Adrenal gland (tissue), 12 donors: Measurements from ENCODE around the gene ERBB4. TPM values are rescaled to one million over a fixed set of nuclear protein-coding genes. Genes with fewer than 3 reads are reported as not detected.

ENCODE experiments used
- DNase-seq, 7 donors: peaks; one replicate each; pipeline ENCODE4 v3.0.0-alpha.2; 2019 to 2020
- H3K27ac ChIP-seq, 5 donors: fragments of 200-600 bp; sonication (generic) in 4 of 5; 1 replicate in 3 of 5; 2 replicates in 2 of 5; pipeline versions ENCODE4 v1.5.1 to v1.8.0; 2016 to 2020; ENCODE audit warnings: mild to moderate bottlenecking in 1 of 5
- H3K27me3 ChIP-seq: fragments of 200-600 bp; 2 replicates; pipeline ENCODE4 v1.8.0; 2021
- H3K36me3 ChIP-seq, 2 donors: fragments of 200-600 bp; replicated peaks in 1 of 2; 1 replicate in 1 of 2; 2 replicates in 1 of 2; pipeline versions ENCODE4 v1.5.1 to v1.8.0; 2018 to 2022
- H3K4me1 ChIP-seq, 2 donors: fragments of 200-600 bp; replicated peaks in 1 of 2; 1 replicate in 1 of 2; 2 replicates in 1 of 2; pipeline versions ENCODE4 v1.5.1 to v1.8.0; 2018 to 2021
- H3K4me3 ChIP-seq, 4 donors: fragments of 200-600 bp; sonication (generic) in 3 of 4; one replicate each; pipeline ENCODE4 v1.5.1; 2016 to 2018
- H3K9me3 ChIP-seq, 3 donors: fragments of 200-600 bp; sonication (generic) in 1 of 3; replicated peaks in 1 of 3; 1 replicate in 2 of 3; 2 replicates in 1 of 3; pipeline versions ENCODE4 v1.5.1 to v1.8.0; 2016 to 2021
- POLR2A ChIP-seq, 2 donors: fragments of 450-650 bp; IDR thresholded peaks; one replicate each; pipeline ENCODE4 v1.6.1; 2017; ENCODE audit warnings: antibody characterized with exemption in 2 of 2, mild to moderate bottlenecking in 2 of 2, moderate library complexity in 1 of 2
- WGBS, 4 donors: extraction: QIAGEN DNeasy Blood & Tissue Kit in 2 of 4; methylation state at CpG; one replicate each; pipeline versions ENCODE4 v1.1.5 to v1.1.7; 2013 to 2017; 5-methylcytosine and 5-hydroxymethylcytosine counted together
- intact Hi-C, 2 donors: fragments of 100-400 bp; cut with DNase I; formaldehyde crosslinking; loops; one replicate each; pipeline versions ENCODE4 v1.14.1 to v1.15.0; 2022 to 2023
- polyA plus RNA-seq, 3 donors: library from polyadenylated mRNA; stranded (reverse); fragments of 200-250 nt in 2 of 3; fragments of 350-450 nt in 1 of 3; fragmentation: Illumina TruSeq in 1 of 3; extraction: RNeasy Lipid Tissue Mini Kit (QIAGEN cat#74804) in 1 of 3; gene quantifications; one replicate each; pipeline ENCODE4 v1.2.3, GENCODE V29; 2013 to 2014
- total RNA-seq, 9 donors: library from RNA; depleted of rRNA in 4 of 9; stranded (reverse); fragments of >200 nt in 4 of 9; fragments of 120-200 nt in 1 of 9; fragmentation: NEBNext Ultra II Directional in 1 of 9; extraction: Animal tissue kit (Norgen Biotek cat#: 25700) in 1 of 9; gene quantifications; one replicate each; pipeline versions ENCODE4 v1.1.0 to v1.2.4, GENCODE V29; 2013 to 2023
- TF ChIP-seq, protein P1 (sequence below), 6 experiments: fragments of 450-650 bp in 4 of 6; fragments of 200-600 bp in 2 of 6; sonication (generic) in 1 of 6; IDR thresholded peaks; 1 replicate in 5 of 6; 2 replicates in 1 of 6; pipeline versions ENCODE4 v1.5.1 to v1.8.0; 2016 to 2021; ENCODE audit warnings: antibody characterized with exemption in 6 of 6, mild to moderate bottlenecking in 2 of 6, moderate library complexity in 1 of 6
- donor health status: healthy with polysubstance abuse.
- donor health status: Bipolar disorder and iron deficiency.
- donor health status: DM: yes; HTN: yes; CAD: no.
- donor health status: DM: no; HTN: no; CAD: no.
- donor health status: DM: no; HTN: no; CAD: no.
- donor health status: DM: yes; HTN: yes; CAD: no.

Gene ERBB4
- total and polyA plus RNA-seq, 12 donors, result 0.06 to 2.9 (median 0.49) TPM

DNA sequence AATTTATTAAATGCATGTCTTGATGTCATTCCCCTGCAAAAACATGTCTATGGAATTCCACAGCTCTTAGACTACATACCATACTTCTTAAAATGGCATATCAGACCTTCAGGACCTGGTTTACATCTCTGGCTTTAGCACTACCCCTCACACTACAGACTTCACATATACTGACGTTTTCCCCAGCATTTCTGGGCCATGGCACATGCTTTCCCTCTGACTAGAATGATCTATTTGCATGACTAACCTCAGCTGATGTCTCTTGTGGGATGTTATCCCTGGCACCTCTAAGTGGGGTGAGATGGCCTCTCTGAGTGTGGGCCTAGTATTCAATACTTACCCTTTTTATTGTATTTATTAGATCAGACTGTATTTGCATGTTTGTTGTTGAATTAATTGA lies 381.6 kb downstream of the ERBB4 start:
- Histone ChIP-seq H3K9me3 (peaks cover 0 to 4% (median 0%) of the 10 kb centered on the region in 3 donors), H3K27ac (no peak overlapping the region), H3K27me3 (peaks cover 6% of the 10 kb centered on the region), H3K4me3 (no peak overlapping the region), H3K4me1 (no peaks in the 10 kb centered on the region), H3K36me3 (no peaks in the 10 kb centered on the region)
- TF ChIP-seq, protein P1, sequence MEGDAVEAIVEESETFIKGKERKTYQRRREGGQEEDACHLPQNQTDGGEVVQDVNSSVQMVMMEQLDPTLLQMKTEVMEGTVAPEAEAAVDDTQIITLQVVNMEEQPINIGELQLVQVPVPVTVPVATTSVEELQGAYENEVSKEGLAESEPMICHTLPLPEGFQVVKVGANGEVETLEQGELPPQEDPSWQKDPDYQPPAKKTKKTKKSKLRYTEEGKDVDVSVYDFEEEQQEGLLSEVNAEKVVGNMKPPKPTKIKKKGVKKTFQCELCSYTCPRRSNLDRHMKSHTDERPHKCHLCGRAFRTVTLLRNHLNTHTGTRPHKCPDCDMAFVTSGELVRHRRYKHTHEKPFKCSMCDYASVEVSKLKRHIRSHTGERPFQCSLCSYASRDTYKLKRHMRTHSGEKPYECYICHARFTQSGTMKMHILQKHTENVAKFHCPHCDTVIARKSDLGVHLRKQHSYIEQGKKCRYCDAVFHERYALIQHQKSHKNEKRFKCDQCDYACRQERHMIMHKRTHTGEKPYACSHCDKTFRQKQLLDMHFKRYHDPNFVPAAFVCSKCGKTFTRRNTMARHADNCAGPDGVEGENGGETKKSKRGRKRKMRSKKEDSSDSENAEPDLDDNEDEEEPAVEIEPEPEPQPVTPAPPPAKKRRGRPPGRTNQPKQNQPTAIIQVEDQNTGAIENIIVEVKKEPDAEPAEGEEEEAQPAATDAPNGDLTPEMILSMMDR (IDR thresholded peaks at IDR 0.05), result no peak
- TF ChIP-seq POLR2A (IDR thresholded peaks at IDR 0.05), result no peak
- no peak for DNase-seq
- 16 to 43% (median 25%) methylated on average over 1 of the region's 1 CpG for WGBS, 4 donors
- intact Hi-C loops, result no loop called here

DNA sequence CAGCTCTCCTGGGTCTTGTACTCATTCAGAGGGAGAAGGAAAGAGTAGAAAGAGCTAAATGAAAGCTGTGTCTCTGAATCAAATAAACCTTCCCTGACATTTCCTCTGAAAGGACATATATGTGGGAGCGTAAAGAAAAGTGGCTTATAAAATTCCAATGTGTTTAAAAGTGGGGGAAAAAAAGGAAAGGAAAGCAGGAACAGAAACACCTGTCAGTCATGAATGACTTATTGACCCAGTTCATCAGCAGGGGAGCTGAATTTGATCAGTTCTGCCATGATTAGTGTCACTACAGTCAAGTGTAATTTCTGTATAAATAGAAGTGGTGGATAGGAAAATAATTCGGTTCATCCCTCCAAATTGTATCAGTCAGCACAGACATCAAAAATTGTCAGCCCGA lies 382.5 kb downstream of the ERBB4 start:
- no peak for DNase-seq
- H3K36me3 ChIP-seq, result no peaks in the 10 kb centered on the region
- no peaks in the 10 kb centered on the region for H3K9me3 ChIP-seq
- TF ChIP-seq, protein P1 (IDR thresholded peaks at IDR 0.05), result no peak
- TF ChIP-seq POLR2A (IDR thresholded peaks at IDR 0.05), result no peak
- H3K27ac ChIP-seq, result no peak overlapping the region
- intact Hi-C loops, result no loop called here
- 77 to 91% (median 84%) methylated on average over 3 of the region's 3 CpGs for WGBS, 4 donors
- H3K4me1 ChIP-seq, result no peaks in the 10 kb centered on the region
- H3K27me3 ChIP-seq, result peaks cover 6% of the 10 kb centered on the region
- no peak overlapping the region for H3K4me3 ChIP-seq

DNA sequence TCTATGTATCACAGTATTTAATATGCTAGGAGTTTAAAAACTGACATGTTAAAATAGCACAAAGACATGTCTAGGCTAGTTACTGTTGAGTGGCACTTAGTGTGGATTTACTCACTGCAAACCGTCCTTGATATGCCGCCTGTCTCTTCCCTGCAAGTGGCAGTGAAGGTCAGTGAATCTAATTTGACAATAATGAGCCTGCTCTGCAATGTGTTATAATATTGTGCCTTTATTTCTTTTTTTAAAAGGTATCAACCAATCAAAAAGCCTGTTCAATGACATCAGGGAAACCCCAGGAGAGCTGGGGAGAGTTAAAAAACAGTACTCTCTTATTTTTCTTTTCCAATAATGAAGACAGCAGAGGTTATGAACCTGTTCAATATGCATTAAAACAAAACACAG lies 384.1 kb downstream of the ERBB4 start:
- no peak for DNase-seq
- no peaks in the 10 kb centered on the region for H3K4me1 ChIP-seq
- no peak overlapping the region for H3K4me3 ChIP-seq
- no peaks in the 10 kb centered on the region for H3K36me3 ChIP-seq
- no peaks in the 10 kb centered on the region for H3K9me3 ChIP-seq
- intact Hi-C loops, result no loop called here
- no peak overlapping the region for H3K27ac ChIP-seq
- WGBS, 4 donors, result 46 to 63% (median 56%) methylated on average over 2 of the region's 2 CpGs
- peaks cover 6% of the 10 kb centered on the region for H3K27me3 ChIP-seq
- TF ChIP-seq POLR2A (IDR thresholded peaks at IDR 0.05), result no peak
- TF ChIP-seq, protein P1 (IDR thresholded peaks at IDR 0.05), result no peak

- H3K9me3 ChIP-seq, result no peaks in the 10 kb centered on the region
- no peak overlapping the region for H3K4me3 ChIP-seq
- H3K36me3 ChIP-seq, result no peaks in the 10 kb centered on the region
- H3K4me1 ChIP-seq, result no peaks in the 10 kb centered on the region
- 58 to 79% (median 74%) methylated on average over 2 of the region's 2 CpGs for WGBS, 4 donors
- TF ChIP-seq, protein P1 (IDR thresholded peaks at IDR 0.05), result no peak
- TF ChIP-seq POLR2A (IDR thresholded peaks at IDR 0.05), result no peak
- intact Hi-C loops, result no loop called here
- H3K27me3 ChIP-seq, result peaks cover 6% of the 10 kb centered on the region
- no peak overlapping the region for H3K27ac ChIP-seq
- no peak for DNase-seq
Measured at GRCh38 chr2:212153923-212154322, 384.7 kb downstream of the ERBB4 start.
